ENCODE data around the gene GSE1. TPM values are rescaled to one million over a fixed set of nuclear protein-coding genes. Genes with fewer than 3 reads are reported as not detected.

Gene GSE1
- total RNA-seq, 4 donors from 2014 or later, result 46.7 to 144 (median 96.9) TPM

DNA sequence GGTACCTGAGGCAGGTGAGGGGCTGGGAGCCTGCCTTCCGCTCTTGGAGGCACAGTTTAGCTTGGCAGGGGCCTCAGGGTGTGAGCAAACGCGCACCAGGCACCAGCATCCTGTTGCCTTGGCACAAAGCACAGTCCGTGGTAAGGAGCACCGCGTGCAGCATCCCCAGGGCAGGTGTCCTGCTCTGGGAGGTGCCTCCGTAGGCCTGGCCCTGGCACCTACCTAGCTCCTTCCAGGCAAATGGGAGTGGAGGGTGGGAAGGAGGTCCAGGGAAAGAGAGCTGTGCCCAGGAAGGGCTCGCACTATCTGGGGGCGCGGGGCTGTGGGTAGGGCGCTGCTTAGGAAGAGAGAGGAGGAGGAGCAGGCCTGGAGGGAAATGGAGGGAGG lies 3.1 kb upstream of the GSE1 start:
- H3K36me3 ChIP-seq, result no peaks in the 10 kb centered on the region
- no peaks in the 10 kb centered on the region for H3K9me3 ChIP-seq
- H3K27ac ChIP-seq, result peak overlapping the region; percentile 89
- WGBS, result 10% methylated on average over 11 of the region's 11 CpGs
- DNase-seq (ENCODE audit: low spot score in 2 of 2), result no peak
- TF ChIP-seq POLR2A (IDR thresholded peaks at IDR 0.05) (no peak), POLR2AphosphoS5 (IDR thresholded peaks at IDR 0.05) (no peak), EP300 (IDR thresholded peaks at IDR 0.05) (no peak)
- TF ChIP-seq, protein P1, sequence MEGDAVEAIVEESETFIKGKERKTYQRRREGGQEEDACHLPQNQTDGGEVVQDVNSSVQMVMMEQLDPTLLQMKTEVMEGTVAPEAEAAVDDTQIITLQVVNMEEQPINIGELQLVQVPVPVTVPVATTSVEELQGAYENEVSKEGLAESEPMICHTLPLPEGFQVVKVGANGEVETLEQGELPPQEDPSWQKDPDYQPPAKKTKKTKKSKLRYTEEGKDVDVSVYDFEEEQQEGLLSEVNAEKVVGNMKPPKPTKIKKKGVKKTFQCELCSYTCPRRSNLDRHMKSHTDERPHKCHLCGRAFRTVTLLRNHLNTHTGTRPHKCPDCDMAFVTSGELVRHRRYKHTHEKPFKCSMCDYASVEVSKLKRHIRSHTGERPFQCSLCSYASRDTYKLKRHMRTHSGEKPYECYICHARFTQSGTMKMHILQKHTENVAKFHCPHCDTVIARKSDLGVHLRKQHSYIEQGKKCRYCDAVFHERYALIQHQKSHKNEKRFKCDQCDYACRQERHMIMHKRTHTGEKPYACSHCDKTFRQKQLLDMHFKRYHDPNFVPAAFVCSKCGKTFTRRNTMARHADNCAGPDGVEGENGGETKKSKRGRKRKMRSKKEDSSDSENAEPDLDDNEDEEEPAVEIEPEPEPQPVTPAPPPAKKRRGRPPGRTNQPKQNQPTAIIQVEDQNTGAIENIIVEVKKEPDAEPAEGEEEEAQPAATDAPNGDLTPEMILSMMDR (IDR thresholded peaks at IDR 0.05), result no peak
- H3K4me1 ChIP-seq, result peaks cover 66% of the 10 kb centered on the region
- H3K4me3 ChIP-seq, result no peak overlapping the region
- H3K27me3 ChIP-seq, result no peaks in the 10 kb centered on the region

DNA sequence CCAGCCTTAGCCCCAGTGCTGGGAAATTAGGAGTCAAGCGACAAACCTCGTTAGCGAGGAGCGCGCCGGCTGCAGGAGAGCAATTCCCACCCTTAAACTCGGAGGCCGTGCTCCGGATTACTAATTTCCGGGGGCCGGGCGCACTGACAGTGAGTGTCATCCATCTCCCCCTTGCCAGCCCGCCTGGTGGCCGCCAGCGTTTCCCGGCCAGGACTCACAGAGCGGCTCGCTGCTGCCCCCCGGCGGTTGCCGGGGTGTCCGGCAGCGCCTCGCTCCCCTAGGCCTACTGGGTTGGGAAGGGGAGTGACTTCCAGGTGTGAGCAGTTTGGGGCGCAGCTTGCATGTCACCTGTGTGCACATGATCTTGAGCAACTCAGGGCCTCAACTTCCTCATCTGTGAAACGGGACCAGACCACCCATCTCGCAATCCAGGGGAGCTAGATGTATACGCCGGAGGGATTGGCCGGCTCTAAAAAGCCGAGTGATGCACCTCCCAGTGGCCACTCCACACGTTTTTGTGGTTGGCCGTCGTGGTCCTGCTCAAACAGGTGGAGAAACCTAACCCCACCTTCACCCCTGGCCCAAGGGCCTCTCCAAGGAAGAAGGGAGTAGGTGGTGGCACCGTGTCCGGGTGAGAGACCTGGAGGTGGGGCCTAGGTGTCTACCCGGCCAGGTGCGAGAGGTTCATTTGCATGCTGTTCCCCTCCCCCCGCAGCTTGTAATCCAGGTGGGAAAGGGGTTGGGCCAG lies 2.5 kb upstream of the GSE1 start:
- peak; percentile 96 for DNase-seq (ENCODE audit: low spot score in 2 of 2)
- H3K27me3 ChIP-seq, result no peaks in the 10 kb centered on the region
- WGBS, result 0% methylated on average over 22 of the region's 39 CpGs
- peaks cover 72% of the 10 kb centered on the region for H3K4me1 ChIP-seq
- peak overlapping the region; percentile 71 for H3K4me3 ChIP-seq
- peak overlapping the region; percentile 89 for H3K27ac ChIP-seq
- no peaks in the 10 kb centered on the region for H3K36me3 ChIP-seq
- no peaks in the 10 kb centered on the region for H3K9me3 ChIP-seq
- TF ChIP-seq, protein P1 (IDR thresholded peaks at IDR 0.05), result peak; percentile 97 to 99
- TF ChIP-seq POLR2AphosphoS5 (IDR thresholded peaks at IDR 0.05), result peak in 2 of 3 donors; percentile 35 to 42
- no peak for TF ChIP-seq POLR2A (IDR thresholded peaks at IDR 0.05)

DNA sequence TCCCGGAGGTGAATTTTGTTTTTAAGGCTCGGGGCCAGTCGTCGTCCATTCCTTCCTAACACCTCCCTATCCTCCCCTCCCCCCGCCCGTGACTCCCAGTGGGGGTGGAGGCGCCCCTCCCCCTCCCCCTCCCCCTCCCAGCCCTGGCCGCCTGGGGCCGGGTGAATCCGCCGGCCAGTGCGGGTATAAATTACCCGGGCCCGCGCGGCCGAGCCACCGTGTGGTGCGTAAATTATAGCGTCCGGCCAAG lies 2.0 kb upstream of the GSE1 start:
- Histone ChIP-seq H3K36me3 (no peaks in the 10 kb centered on the region), H3K27ac (peak overlapping the region; percentile 89), H3K4me1 (peaks cover 74% of the 10 kb centered on the region), H3K27me3 (no peaks in the 10 kb centered on the region), H3K4me3 (peak overlapping the region; percentile 71), H3K9me3 (no peaks in the 10 kb centered on the region)
- TF ChIP-seq POLR2AphosphoS5 (IDR thresholded peaks at IDR 0.05) (no peak), POLR2A (IDR thresholded peaks at IDR 0.05) (no peak), EP300 (IDR thresholded peaks at IDR 0.05) (no peak)
- TF ChIP-seq, protein P1 (IDR thresholded peaks at IDR 0.05), result no peak
- WGBS, result 2% methylated on average over 7 of the region's 21 CpGs
- DNase-seq (ENCODE audit: low spot score in 2 of 2), result no peak

DNA sequence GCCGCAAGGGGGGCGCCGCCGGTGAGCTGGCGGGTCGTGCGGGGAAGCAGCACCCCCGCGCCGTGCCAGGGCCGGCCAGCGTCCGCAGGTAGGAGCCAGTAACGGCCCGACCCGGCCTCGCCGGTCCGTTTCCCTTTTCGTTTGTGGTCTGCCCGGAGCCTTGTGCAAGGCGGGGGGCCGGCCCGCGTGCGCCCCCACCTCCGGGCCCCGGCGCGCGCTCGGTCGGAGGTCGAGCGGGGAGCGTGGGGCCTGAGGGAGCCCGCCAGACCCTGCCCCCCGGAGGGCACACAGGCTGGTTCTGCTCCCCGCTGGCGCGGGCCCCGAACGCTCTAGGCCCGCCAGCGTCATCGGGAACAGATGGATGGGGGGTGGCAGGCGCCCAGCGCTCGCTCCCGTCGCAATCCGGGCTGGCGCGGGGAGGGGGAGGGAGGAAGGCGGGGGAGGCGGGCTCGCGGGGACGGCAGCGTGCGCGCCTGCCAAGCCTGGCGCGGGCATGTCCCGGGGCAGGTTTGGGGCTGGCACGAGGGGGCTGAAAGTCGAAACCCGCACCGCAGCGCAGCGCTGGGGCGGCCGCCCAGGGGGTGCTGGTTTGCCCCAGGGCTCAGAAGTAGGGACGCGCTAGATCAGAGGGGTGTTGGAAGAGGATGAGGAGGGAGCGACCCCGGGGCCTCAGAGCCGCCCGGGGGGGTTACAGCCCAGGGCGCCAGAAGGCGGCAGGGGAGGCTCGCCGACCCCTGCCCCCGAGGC lies 1.5 kb upstream of the GSE1 start:
- WGBS, result 0% methylated on average over 11 of the region's 84 CpGs
- H3K4me1 ChIP-seq, result peaks cover 76% of the 10 kb centered on the region
- peak overlapping the region; percentile 71 for H3K4me3 ChIP-seq
- H3K27me3 ChIP-seq, result no peaks in the 10 kb centered on the region
- peak overlapping the region; percentile 89 for H3K27ac ChIP-seq
- no peaks in the 10 kb centered on the region for H3K9me3 ChIP-seq
- no peaks in the 10 kb centered on the region for H3K36me3 ChIP-seq
- peak; percentile 87 to 88 for DNase-seq (ENCODE audit: low spot score in 2 of 2)
- TF ChIP-seq, protein P1 (IDR thresholded peaks at IDR 0.05), result peak in 1 of 2 donors; percentile 6
- no peak for TF ChIP-seq EP300 (IDR thresholded peaks at IDR 0.05)

DNA sequence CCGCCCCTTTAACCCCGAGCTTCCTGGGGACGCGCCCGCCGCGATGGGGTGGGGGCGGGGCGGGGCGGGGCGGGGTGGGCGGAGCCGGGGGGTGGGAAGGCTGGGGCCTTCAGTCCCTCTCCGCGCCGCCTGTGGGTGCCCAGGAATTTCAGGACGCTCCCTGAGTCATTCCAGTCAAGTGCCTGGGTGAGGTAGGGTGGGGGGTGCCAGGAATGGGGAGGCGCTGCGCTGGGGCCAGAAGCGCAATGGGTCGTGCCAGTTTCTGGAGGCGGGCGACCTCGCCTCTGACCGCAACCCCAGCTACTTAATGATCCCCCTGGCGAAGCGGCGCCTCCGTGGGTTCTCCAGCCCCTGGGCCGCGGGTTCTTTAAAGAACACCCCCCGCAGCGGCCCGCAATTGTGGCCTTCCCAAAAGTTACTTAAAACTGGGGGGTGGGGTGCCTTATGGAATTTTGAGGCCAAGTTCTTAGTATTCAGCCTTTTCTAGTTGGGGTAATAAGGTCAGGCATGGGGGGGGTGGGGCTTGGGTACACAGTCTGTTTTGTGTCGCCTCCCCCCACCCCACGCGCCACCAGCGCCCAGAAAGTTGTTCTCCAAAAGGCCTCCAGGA lies 826 bp upstream of the GSE1 start:
- Histone ChIP-seq H3K36me3 (no peaks in the 10 kb centered on the region), H3K27ac (peak overlapping the region; percentile 89), H3K4me3 (peak overlapping the region; percentile 71), H3K27me3 (no peaks in the 10 kb centered on the region), H3K9me3 (no peaks in the 10 kb centered on the region), H3K4me1 (peaks cover 77% of the 10 kb centered on the region)
- TF ChIP-seq, protein P1 (IDR thresholded peaks at IDR 0.05), result no peak
- no peak for TF ChIP-seq POLR2AphosphoS5 (IDR thresholded peaks at IDR 0.05)
- no peak for TF ChIP-seq POLR2A (IDR thresholded peaks at IDR 0.05)
- TF ChIP-seq EP300 (IDR thresholded peaks at IDR 0.05), result no peak
- peak; percentile 89 to 91 for DNase-seq (ENCODE audit: low spot score in 2 of 2)
- 0% methylated on average over 17 of the region's 38 CpGs for WGBS
